HCT116 (cell line): ENCODE measurements around the gene SYAP1. TPM values are rescaled to one million over a fixed set of nuclear protein-coding genes. Genes with fewer than 3 reads are reported as not detected.

Experiments used
- total RNA-seq: library from RNA; stranded (reverse); gene quantifications from one replicate; pipeline ENCODE4 v1.2.1, GENCODE V29; 2021; ENCODE audit not compliant: unreplicated experiment

The SYAP1 gene
- total RNA-seq, 1 experiment from 2014 or later, result 24.8 TPM

Other genes starting within 250 kb of the SYAP1 start
- not detected for gene S100G, start 69.5 kb upstream of the SYAP1 start, total RNA-seq
- 9.6 TPM for gene CTPS2, start 6.9 kb upstream of the SYAP1 start, total RNA-seq
- 22.9 TPM for gene TXLNG, start 66.9 kb downstream of the SYAP1 start, total RNA-seq
- 146 TPM for gene RBBP7, start 150.8 kb downstream of the SYAP1 start, total RNA-seq
- gene REPS2, start 227.0 kb downstream of the SYAP1 start, total RNA-seq, result 4.5 TPM